SIG-M5 treated with dmso at 0.1 percent for 504 hours (cell line): ENCODE results near the gene HSP90AA1.
"Not testable (repeated sequence)": the region's sequence is repeated elsewhere in the genome, so short reads cannot be mapped to it uniquely, and the experiment has no call there.

Experiments used
- DNase-seq: peaks from one replicate; lab custom pipeline; 2025; ENCODE audit not compliant: unreplicated experiment; lab: John Stamatoyannopoulos, UW

Gene HSP90AA1

DNA sequence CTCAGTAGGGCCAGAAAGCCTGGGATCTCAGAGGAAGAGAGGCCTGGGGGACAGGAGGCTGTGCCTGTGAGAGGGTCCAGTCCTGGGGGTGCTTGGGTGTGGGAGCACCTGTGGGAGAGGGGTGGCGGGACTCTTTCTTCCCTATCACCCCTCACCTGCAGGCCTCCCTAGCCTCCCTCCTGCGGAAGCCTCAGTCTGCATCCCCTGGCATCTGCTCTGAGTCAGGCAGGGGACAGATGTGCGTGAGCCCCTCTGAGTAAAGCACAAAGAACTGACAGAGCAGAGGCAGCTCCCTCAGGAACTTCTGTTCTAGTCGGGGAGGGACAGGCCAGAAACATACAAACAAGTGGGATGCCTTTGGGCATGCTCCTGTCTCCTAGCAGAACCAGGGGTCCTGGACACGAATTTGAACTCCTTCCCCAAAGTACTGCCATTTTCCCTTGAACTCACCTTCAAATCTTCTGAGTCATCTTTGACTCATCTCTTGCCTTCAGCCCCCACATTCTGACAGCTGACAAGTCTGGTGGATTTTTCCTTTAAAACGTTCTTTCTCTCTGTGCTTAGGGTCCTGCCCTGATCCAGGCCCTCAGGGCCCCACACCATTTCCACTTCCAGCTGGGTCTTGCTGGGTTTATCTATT is 8.5 kb upstream of the HSP90AA1 start:
- no peak for DNase-seq

- no peak for DNase-seq
These were observed 7.3 kb upstream of the HSP90AA1 start for GRCh38 chr14:102094101-102094500.

GRCh38 chr14:102092806-102093205 is 6.0 kb upstream of the HSP90AA1 start:
- no peak for DNase-seq

- no peak for DNase-seq
These were observed 3.9 kb upstream of the HSP90AA1 start for GRCh38 chr14:102090713-102091112.

DNA sequence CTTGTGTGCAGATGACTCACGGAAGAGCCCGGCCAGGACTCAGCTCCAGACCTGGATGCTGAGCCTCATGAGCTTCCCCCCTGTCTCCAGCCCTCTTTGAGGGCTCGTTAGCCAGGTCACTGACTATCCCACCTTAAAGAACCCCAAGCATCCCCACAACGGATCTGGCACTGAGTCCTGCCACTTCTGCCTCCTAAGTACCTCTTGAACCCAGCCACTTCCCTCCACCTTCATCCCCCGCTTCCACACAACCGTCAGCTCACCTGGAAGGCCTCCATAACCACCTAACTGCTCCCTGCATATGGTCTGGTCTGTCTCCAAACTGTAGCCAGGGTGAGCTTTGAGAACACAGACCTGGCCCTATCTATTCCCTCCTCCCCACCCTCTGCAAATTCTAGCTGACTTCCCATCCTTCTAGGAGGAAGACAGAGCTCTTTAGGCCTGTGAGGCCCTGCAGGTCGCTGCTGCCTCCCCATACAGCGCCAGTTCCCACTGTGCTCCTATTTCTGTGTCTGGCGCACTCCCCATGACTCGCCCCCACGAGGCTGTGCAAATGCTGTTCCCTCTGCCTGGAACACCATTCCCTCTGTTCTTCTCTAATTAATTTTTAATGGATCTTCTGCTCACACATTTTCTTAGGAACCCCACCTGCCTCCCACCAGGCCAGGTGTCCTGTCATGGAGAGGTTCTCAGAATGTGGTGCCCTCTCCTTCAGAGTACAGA is 2.9 kb upstream of the HSP90AA1 start:
- DNase-seq, result no peak

DNA sequence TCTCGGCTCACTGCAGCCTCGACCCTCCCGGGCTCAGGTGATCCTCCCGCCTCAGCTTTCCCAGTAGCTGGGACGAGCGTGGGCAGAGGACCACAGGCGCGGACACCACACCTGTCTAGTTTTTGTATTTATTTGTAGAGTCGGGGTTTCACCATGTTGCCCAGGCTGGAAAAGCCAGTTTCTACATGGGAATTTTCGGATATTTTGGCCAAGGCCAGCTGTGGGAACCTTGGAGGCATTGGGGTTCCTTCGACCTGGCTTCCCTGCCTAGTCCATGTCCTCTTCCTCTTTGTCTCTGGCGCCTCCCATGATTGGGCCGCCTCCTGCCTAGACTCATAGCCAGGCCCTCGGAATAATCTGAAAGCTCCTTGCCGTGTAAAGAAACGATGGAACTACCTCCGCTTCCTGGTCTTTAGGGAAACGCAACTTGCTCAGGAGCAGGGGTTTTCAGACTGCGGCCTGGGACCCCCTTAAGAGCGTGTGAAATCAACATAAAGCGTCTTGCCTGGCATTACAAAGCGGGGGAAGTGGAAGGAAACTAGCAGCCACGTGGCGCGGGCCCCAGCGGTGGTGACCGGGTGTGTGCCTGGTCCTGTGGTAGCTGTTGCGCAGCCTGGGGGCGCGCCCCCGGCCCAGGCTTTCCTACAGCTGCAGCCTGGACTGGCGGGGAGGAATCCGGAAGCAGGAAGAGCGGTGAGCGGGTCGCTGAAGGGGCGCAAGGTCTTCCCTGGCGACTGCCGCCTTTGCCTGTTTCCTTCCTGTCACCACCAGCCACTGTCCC is 1.4 kb upstream of the HSP90AA1 start:
- peak; percentile 81 for DNase-seq

DNA sequence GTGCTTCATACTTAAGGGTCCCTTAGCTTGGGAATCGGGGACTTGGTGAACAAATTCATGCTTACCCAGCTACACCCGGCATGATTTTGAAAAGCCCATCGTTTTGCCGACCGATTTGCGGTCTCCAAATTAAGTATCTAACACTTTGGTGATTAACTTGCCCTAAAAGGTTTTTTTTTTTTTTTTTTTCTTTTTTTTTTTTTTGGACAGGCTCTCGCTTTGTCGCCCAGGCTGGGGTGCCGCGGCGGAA is 843 bp upstream of the HSP90AA1 start:
- DNase-seq, result no peak

DNA sequence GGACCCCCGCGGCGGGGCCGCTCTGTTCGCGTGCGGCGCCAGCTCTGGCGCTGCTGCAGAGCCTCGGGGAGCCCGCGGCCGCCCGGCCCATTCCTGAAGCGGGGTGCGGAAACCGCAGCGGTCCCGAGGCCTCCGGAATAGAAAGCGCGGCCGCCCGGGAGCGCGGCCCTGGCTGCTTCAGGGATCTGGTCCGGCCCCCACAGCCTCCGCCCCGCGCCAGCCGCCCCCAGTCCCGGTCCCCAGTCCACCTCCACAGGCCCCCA is 204 bp downstream of the HSP90AA1 start:
- DNase-seq, result no peak

DNA sequence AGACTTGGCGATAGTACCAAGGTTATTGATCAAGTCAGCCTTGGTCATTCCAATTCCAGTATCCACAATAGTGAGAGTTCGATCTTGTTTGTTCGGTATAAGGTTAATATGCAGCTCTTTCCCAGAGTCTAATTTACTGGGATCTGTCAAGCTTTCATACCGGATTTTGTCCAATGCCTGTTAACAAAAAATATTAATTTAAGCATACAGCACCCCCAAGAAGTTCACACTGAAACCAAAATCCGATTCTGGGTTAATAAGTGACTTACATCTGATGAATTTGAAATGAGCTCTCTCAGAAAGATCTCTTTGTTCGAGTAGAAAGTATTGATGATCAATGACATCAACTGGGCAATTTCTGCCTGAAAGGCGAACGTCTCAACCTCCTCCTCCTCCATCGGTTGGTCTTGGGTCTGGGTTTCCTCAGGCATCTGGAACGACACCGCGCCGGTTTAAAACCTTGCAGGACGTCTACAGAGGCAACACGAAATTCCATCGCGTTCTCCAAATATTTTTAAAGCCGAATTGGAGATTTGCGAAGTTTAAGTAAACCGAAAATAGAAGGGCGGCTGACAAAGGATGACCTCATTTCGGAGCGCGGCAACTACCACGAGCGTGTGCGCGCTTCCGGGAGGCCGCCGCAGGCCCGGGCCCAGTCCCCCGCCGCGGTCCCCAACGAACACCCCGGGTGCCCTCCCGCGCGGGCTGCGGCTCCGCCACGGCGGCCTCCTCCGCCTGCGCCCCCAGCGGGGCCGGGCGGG is 716 bp downstream of the HSP90AA1 start:
- peak; percentile 29 for DNase-seq

DNA sequence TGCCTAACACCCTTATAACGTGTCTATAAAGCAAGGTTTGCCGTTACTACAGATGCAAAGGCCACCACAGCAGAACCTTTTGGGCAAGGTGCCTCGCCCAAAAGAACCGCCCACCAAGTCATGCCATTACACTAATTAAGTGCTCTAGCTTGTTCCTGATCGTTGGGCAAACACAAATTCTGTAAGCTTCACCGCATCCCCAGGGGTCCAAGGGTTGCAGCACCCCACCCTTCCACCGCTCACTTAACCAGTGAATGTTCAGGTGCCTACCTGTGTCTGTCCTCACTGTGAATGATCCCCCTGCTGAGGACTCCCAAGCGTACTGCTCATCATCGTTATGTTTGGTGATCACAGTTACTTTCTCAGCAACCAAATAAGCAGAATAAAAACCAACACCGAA is 1.4 kb downstream of the HSP90AA1 start:
- no peak for DNase-seq

- no peak for DNase-seq
These were observed 1.9 kb downstream of the HSP90AA1 start for GRCh38 chr14:102084931-102085330.

DNA sequence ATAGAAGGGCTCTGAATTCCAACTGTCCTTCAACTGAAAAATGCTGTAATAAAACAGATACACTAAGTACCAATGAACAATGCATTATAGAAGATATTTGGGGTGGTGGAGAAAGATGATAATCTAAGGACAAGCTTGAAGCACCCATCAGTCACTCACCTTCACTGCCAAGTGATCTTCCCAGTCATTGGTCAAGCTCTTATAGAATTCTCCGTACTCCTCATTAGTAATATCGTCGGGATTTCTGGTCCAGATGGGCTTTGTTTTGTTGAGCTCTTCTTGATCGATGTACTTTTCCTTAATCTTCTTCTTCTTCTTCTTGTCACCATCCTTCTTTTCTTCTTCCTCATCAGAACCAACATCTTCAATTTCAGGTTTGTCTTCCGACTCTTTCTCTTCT is 2.3 kb downstream of the HSP90AA1 start:
- DNase-seq, result not testable (repeated sequence)

GRCh38 chr14:102081231-102082080 is 5.4 kb downstream of the HSP90AA1 start:
- no peak for DNase-seq

DNA sequence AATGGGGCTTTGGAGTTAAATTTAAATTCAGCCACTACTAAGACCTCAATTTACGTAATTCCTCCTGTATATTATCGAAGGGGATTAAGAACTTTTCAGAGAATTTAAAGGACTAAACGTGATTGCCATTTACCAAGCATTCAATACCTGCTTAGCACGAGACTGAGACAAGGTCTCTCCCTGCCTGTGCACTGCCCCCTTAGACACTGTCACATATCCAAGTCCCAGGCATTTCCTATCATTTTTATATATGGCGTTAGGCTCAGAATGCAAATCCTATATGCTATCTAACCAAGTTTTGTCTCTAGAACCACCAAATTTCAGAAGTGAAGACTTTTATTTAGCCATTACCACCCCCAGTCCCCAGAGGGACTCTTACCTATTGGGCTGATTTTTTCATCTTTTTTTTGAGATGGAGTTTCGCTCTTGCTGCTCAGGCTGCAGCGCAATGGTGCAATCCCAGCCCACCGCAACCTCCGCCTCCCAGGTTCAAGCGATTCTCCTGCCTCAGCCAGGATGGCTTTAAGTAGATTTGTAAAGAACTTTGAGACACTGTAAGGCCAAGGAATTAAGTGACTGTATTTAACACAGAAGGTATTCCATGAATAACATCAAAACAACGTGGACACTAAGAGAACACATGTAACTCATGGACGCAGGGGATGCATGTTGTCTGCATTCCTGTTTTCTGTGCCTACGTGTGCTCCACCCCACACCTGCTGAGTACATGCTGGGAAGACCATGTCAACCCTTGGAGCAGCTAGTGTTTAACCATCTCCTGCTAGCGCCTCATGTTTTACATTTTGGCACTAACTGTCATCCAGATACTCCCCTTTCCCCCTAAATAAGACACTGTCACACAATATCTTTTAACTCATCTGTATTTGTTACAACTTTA is 6.4 kb downstream of the HSP90AA1 start:
- DNase-seq, result no peak

DNA sequence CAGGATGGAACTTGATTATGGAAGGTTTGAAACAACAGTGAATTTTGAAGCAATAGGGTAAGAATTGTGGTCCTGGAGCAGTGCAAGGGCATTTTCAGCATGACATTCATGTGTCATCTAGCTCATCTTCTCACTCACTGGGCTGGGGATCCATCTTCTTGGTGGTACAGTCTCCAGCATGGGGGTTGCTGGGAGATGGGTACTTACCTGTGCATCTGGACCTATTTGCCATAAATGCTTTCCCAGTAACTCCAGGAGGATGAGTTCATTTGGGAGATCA is 7.2 kb downstream of the HSP90AA1 start:
- no peak for DNase-seq

DNA sequence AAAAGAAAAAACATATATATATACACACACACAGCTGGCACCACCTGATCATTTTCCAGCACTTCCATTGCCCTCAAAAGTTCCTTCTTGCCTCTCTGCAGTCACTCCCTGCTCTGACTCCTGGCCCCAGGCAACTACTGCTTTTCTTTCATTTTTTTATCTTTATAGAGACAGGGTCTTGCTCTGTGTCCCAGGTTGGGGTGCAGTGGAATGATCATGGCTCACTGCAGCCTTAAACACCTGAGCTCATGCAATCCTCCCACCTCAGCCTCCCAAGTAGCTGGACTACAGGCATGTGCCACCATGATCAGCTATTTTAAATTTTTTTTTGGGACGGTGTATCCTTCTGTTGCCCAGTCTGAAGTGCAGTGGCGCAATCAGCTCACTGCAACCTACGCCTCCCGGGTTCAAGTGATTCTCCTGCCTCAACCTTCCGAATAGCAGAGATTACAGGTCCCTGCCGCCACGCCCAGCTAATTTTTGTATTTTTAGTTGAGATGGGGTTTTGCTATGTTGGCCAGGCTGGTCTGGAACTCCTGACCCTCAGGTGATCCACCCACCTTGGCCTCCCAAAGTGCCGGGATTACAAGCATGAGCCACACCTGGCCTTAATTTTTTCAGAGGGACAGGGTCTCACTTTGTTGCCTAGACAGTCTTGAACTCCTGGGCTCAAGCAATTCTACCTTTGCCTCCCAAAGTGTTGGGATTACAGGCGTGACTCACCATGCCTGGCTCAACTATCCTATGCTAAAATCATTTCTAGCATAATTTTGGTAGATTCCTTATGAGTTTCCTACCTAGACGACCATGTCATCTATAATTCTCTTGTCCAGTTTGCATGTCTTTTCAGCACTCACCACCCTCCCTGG is 7.8 kb downstream of the HSP90AA1 start:
- DNase-seq, result no peak

- not testable (repeated sequence) for DNase-seq
These were observed 8.5 kb downstream of the HSP90AA1 start for GRCh38 chr14:102078361-102078791.

DNA sequence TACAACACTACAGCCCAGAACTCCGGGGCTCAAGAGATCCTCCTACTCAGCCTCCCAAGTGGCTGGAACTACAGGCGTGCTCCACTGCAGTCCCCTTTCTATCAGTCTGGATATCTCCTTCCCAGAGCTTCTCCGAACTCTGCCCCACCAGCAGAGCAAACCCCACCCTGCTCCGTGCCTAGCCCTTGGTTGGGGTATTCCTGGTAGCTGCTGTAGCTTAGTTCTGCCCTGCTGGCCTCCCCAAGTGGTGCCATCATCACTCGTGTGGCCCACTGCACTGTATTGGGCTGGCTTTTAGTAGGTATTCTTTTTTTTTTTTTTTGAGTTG is 9.5 kb downstream of the HSP90AA1 start:
- DNase-seq, result no peak

DNA sequence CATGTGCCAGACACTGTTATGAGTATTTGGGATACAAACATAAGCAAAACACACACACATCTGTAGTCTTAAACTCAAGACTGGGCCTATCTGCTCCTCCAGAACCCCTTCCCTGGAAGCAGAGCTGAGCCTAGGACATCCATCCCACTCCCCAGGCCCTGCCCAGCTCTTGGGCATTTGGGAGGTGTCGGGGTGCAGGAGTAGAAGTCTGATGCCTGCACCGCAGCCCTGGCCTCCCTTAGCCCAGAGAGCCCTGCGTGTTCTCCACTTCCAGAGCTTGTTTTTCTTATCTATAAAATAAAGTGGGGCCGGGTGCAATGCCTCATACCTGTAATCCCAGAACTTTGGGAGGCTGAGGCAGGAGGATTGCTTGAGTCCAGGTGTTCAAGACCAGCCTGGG is 11.7 kb downstream of the HSP90AA1 start:
- no peak for DNase-seq
